Activated CD8-positive, alpha-beta memory T cell treated with anti-CD3 and anti-CD28 coated beads for 24 hours (primary cell): ENCODE results near the gene ANKRD49.

Experiments used
- DNase-seq: peaks from one replicate; pipeline ENCODE4 v3.0.0-alpha.2; 2020

ANKRD49 gene

GRCh38 chr11:94545264-94546161 lies 51.7 kb downstream of the ANKRD49 start:
- no peak for DNase-seq

GRCh38 chr11:94546162-94546470 lies 52.3 kb downstream of the ANKRD49 start:
- no peak for DNase-seq

GRCh38 chr11:94546886-94547285 lies 53.1 kb downstream of the ANKRD49 start:
- DNase-seq: no peak

GRCh38 chr11:94549146-94549545 lies 55.4 kb downstream of the ANKRD49 start:
- no peak for DNase-seq
